SK-N-SH treated with all-trans-retinoic acid at 6 μM for 48 hours (cell line): ENCODE measurements around the gene AGMO.

Experiments
- PATZ1 ChIP-seq: fragments of 250-450 bp; sonication (Bioruptor Pico); IDR thresholded peaks from 2 replicates; pipeline ENCODE4 v1.8.0; 2020; ENCODE audit warnings: mild to moderate bottlenecking, moderate library complexity, borderline replicate concordance
- TOX ChIP-seq: fragments of 250-450 bp; sonication (Bioruptor Pico); IDR thresholded peaks from 2 replicates; pipeline ENCODE4 v1.8.0; 2021; ENCODE audit warnings: mild to moderate bottlenecking, moderate library complexity, borderline replicate concordance
- ZFP30 ChIP-seq: fragments of 450-650 bp; formaldehyde crosslinking; IDR thresholded peaks from 2 replicates; pipeline ENCODE4 v1.5.0; 2022; ENCODE audit warnings: mild to moderate bottlenecking, moderate library complexity
- ZNF565 ChIP-seq: fragments of 450-650 bp; formaldehyde crosslinking; conservative IDR thresholded peaks from 2 replicates; pipeline ENCODE4 v1.5.0; 2020; ENCODE audit warnings: low read depth, mild to moderate bottlenecking, moderate library complexity
- ZNF70 ChIP-seq: fragments of 450-650 bp; formaldehyde crosslinking; IDR thresholded peaks from 2 replicates; pipeline ENCODE4 v1.5.0; 2020; ENCODE audit warnings: mild to moderate bottlenecking, moderate library complexity
- TF ChIP-seq, protein P1 (sequence below): fragments of 250-450 bp; sonication (Bioruptor Pico); IDR thresholded peaks from 2 replicates; pipeline ENCODE4 v1.8.0; 2021; ENCODE audit warnings: low read depth, mild to moderate bottlenecking, moderate library complexity, borderline replicate concordance
- TF ChIP-seq, protein P2 (sequence below): fragments of 250-450 bp; sonication (Bioruptor Pico); IDR thresholded peaks from 2 replicates; pipeline ENCODE4 v1.5.1; 2021; ENCODE audit warnings: mild to moderate bottlenecking, moderate library complexity
- TF ChIP-seq, protein P3 (sequence below): fragments of 250-450 bp; sonication (Bioruptor Pico); IDR thresholded peaks from 2 replicates; pipeline ENCODE4 v1.5.0; 2020; ENCODE audit warnings: mild to moderate bottlenecking, moderate library complexity

- no peak for TF ChIP-seq TOX (CRISPR knock-in tag)
- no peak for TF ChIP-seq ZFP30
- TF ChIP-seq ZNF565 (CRISPR knock-in tag): no peak
- TF ChIP-seq, protein P1, sequence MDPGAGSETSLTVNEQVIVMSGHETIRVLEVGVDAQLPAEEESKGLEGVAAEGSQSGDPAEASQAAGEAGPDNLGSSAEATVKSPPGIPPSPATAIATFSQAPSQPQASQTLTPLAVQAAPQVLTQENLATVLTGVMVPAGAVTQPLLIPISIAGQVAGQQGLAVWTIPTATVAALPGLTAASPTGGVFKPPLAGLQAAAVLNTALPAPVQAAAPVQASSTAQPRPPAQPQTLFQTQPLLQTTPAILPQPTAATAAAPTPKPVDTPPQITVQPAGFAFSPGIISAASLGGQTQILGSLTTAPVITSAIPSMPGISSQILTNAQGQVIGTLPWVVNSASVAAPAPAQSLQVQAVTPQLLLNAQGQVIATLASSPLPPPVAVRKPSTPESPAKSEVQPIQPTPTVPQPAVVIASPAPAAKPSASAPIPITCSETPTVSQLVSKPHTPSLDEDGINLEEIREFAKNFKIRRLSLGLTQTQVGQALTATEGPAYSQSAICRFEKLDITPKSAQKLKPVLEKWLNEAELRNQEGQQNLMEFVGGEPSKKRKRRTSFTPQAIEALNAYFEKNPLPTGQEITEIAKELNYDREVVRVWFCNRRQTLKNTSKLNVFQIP (CRISPR knock-in tag): no peak
- TF ChIP-seq ZNF70 (CRISPR knock-in tag): no peak
- TF ChIP-seq PATZ1 (CRISPR knock-in tag): no peak
- TF ChIP-seq, protein P2, sequence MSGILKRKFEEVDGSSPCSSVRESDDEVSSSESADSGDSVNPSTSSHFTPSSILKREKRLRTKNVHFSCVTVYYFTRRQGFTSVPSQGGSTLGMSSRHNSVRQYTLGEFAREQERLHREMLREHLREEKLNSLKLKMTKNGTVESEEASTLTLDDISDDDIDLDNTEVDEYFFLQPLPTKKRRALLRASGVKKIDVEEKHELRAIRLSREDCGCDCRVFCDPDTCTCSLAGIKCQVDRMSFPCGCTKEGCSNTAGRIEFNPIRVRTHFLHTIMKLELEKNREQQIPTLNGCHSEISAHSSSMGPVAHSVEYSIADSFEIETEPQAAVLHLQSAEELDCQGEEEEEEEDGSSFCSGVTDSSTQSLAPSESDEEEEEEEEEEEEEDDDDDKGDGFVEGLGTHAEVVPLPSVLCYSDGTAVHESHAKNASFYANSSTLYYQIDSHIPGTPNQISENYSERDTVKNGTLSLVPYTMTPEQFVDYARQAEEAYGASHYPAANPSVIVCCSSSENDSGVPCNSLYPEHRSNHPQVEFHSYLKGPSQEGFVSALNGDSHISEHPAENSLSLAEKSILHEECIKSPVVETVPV (CRISPR knock-in tag): no peak
- TF ChIP-seq, protein P3, sequence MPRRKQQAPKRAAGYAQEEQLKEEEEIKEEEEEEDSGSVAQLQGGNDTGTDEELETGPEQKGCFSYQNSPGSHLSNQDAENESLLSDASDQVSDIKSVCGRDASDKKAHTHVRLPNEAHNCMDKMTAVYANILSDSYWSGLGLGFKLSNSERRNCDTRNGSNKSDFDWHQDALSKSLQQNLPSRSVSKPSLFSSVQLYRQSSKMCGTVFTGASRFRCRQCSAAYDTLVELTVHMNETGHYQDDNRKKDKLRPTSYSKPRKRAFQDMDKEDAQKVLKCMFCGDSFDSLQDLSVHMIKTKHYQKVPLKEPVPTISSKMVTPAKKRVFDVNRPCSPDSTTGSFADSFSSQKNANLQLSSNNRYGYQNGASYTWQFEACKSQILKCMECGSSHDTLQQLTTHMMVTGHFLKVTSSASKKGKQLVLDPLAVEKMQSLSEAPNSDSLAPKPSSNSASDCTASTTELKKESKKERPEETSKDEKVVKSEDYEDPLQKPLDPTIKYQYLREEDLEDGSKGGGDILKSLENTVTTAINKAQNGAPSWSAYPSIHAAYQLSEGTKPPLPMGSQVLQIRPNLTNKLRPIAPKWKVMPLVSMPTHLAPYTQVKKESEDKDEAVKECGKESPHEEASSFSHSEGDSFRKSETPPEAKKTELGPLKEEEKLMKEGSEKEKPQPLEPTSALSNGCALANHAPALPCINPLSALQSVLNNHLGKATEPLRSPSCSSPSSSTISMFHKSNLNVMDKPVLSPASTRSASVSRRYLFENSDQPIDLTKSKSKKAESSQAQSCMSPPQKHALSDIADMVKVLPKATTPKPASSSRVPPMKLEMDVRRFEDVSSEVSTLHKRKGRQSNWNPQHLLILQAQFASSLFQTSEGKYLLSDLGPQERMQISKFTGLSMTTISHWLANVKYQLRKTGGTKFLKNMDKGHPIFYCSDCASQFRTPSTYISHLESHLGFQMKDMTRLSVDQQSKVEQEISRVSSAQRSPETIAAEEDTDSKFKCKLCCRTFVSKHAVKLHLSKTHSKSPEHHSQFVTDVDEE (CRISPR knock-in tag): no peak
Measured at GRCh38 chr7:15567036-15567435, 5.2 kb upstream of the AGMO start.
